Osteocyte (in vitro differentiated cells): ENCODE measurements around the gene MRPS11. TPM values are rescaled to one million over a fixed set of nuclear protein-coding genes. Genes with fewer than 3 reads are reported as not detected.
"Not testable (repeated sequence)": the region's sequence is repeated elsewhere in the genome, so short reads cannot be mapped to it uniquely, and the experiment has no call there.

ENCODE experiments used
- DNase-seq: peaks from one replicate; pipeline ENCODE4 v3.0.0; 2021; ENCODE audit warnings: mixed read lengths; ENCODE audit not compliant: unreplicated experiment; ENCODE audit errors: extremely low spot score
- H3K27ac Mint-ChIP-seq: one replicate; pipeline ENCODE4 v1.8.0; 2021; ENCODE audit warnings: mild to moderate bottlenecking, mixed read lengths; ENCODE audit not compliant: unreplicated experiment
- H3K27me3 Mint-ChIP-seq: one replicate; pipeline ENCODE4 v1.8.0; 2021; ENCODE audit warnings: mixed read lengths; ENCODE audit not compliant: unreplicated experiment
- H3K36me3 Mint-ChIP-seq: one replicate; pipeline ENCODE4 v1.8.0; 2021; ENCODE audit warnings: mixed read lengths; ENCODE audit not compliant: unreplicated experiment
- H3K4me1 Mint-ChIP-seq: one replicate; pipeline ENCODE4 v1.8.0; 2021; ENCODE audit warnings: mixed read lengths; ENCODE audit not compliant: unreplicated experiment
- H3K4me3 Mint-ChIP-seq: one replicate; pipeline ENCODE4 v1.8.0; 2021; ENCODE audit warnings: mild to moderate bottlenecking, moderate library complexity, mixed read lengths; ENCODE audit not compliant: unreplicated experiment
- H3K9me3 Mint-ChIP-seq: one replicate; pipeline ENCODE4 v1.8.0; 2021; ENCODE audit warnings: mixed read lengths; ENCODE audit not compliant: unreplicated experiment
- total RNA-seq: library from RNA; stranded (reverse); gene quantifications from 2 replicates; pipeline ENCODE4 v1.2.1, GENCODE V29; 2021
- TF ChIP-seq, protein P1 (sequence below): fragments of 200-600 bp; sonication (generic); IDR thresholded peaks from 2 replicates; pipeline ENCODE4 v1.5.0; 2021; ENCODE audit warnings: antibody characterized with exemption, mild to moderate bottlenecking, moderate library complexity

MRPS11 gene
- total RNA-seq, 1 donor from 2014 or later, result 41.9 TPM

DNA sequence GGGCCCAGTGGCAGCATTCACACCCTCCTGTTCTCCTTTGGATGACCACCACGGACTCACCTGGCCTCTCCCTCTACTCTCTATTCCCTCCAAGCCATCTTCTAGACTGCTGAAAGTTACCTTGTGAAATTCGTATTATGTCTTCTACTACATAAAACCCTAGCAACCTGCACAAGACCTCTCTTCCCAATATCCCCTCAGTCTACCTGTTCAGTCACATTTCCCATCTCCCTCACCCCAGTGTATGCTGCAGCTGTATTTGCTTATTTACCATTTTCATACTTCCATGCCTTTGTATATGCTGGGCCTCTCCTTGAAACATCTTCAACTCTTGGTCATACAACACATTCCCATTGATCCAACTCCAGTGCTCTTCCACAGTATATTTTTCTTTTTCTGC is 43.7 kb downstream of the MRPS11 start:
- peaks cover 36% of the 10 kb centered on the region for H3K36me3 Mint-ChIP-seq
- no peaks in the 10 kb centered on the region for H3K4me1 Mint-ChIP-seq
- H3K27ac Mint-ChIP-seq, result no peak overlapping the region
- H3K4me3 Mint-ChIP-seq, result no peak overlapping the region
- TF ChIP-seq, protein P1, sequence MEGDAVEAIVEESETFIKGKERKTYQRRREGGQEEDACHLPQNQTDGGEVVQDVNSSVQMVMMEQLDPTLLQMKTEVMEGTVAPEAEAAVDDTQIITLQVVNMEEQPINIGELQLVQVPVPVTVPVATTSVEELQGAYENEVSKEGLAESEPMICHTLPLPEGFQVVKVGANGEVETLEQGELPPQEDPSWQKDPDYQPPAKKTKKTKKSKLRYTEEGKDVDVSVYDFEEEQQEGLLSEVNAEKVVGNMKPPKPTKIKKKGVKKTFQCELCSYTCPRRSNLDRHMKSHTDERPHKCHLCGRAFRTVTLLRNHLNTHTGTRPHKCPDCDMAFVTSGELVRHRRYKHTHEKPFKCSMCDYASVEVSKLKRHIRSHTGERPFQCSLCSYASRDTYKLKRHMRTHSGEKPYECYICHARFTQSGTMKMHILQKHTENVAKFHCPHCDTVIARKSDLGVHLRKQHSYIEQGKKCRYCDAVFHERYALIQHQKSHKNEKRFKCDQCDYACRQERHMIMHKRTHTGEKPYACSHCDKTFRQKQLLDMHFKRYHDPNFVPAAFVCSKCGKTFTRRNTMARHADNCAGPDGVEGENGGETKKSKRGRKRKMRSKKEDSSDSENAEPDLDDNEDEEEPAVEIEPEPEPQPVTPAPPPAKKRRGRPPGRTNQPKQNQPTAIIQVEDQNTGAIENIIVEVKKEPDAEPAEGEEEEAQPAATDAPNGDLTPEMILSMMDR, result no peak
- no peak for DNase-seq
- H3K9me3 Mint-ChIP-seq, result no peaks in the 10 kb centered on the region
- no peaks in the 10 kb centered on the region for H3K27me3 Mint-ChIP-seq

DNA sequence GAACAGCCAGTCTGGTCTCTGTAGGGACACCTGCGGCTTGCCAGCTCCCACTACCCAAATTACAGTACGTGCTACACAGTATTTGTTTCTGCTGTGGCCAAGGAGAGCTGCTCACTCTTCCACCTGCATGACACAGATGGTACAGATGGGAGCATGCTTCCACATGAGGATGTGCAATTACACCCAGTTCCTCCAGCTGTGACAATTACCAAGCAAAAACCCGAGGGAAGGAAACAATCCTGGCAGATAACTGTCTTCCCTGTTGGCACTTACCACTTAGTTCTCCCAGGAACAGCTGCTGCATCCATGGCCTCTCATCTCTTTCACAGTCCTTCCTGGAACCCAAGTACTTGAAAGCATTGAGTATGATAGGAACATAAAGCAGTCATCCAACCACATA is 44.6 kb downstream of the MRPS11 start:
- H3K4me3 Mint-ChIP-seq, result no peak overlapping the region
- no peaks in the 10 kb centered on the region for H3K9me3 Mint-ChIP-seq
- no peaks in the 10 kb centered on the region for H3K27me3 Mint-ChIP-seq
- TF ChIP-seq, protein P1, result no peak
- no peak overlapping the region for H3K27ac Mint-ChIP-seq
- H3K36me3 Mint-ChIP-seq, result peaks cover 40% of the 10 kb centered on the region
- no peaks in the 10 kb centered on the region for H3K4me1 Mint-ChIP-seq
- DNase-seq, result no peak

DNA sequence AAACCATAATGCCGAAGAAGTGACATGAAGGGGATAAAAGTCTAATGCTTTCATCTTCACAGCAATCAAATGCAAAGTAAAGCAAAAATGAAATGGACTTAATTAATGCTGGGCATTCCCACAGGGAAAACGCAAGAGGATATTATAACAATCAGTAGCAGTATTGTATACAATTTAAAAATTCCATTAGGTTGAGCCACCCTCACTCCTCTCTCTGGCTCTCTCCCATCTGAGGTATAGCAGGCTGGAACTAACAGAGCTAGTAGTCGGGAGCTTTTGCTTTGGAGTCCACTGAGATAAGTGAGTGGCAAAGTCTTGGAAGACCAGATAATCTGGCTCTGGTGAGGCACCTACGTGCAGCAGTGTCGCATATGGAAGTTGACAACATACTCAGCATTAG is 45.1 kb downstream of the MRPS11 start:
- Mint-ChIP-seq H3K9me3 (no peaks in the 10 kb centered on the region), H3K27ac (no peak overlapping the region), H3K4me3 (no peak overlapping the region), H3K36me3 (peaks cover 36% of the 10 kb centered on the region), H3K27me3 (no peaks in the 10 kb centered on the region), H3K4me1 (no peaks in the 10 kb centered on the region)
- TF ChIP-seq, protein P1, result no peak
- DNase-seq, result no peak

DNA sequence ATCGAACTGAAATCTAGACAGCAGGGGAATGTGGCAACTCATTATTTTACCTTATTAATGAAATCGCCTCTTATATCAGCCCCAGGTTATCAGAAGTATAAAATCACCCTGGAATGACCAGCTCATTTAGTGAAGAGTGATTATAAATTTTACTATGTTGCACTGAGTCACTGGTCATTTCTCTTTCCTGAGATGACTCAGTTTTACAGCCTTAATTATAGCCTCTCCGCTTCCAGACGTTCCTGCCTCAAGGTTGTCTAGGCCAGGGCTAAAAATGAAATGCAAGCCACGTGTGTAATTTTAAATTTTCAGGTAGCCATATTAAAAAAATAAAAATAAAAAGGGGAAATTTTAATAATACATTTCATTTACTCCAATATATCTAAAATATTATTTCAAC is 45.7 kb downstream of the MRPS11 start:
- DNase-seq, result no peak
- Mint-ChIP-seq H3K27ac (no peak overlapping the region), H3K36me3 (peaks cover 37% of the 10 kb centered on the region), H3K4me1 (no peaks in the 10 kb centered on the region), H3K4me3 (no peak overlapping the region), H3K27me3 (no peaks in the 10 kb centered on the region), H3K9me3 (no peaks in the 10 kb centered on the region)
- TF ChIP-seq, protein P1, result no peak

DNA sequence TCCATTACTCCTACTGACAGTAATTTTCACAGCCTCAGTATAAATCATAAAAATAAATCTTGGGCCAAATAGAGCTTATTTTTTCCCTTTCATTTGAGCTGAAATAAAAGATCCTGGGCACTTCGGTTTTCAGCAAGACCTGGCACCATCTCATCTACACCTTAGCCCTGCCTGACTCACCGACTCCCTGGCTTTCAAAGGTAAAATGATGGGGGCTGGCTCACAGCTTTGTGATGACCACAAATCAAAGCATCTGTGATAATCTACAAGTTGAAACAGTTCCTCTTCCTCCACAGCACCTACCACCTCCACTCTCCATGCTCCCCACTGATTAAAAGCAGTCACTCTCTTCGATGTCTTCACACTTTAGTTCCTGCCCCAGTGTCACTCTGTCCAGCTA is 51.4 kb downstream of the MRPS11 start:
- no peaks in the 10 kb centered on the region for H3K9me3 Mint-ChIP-seq
- H3K27me3 Mint-ChIP-seq, result no peaks in the 10 kb centered on the region

DNA sequence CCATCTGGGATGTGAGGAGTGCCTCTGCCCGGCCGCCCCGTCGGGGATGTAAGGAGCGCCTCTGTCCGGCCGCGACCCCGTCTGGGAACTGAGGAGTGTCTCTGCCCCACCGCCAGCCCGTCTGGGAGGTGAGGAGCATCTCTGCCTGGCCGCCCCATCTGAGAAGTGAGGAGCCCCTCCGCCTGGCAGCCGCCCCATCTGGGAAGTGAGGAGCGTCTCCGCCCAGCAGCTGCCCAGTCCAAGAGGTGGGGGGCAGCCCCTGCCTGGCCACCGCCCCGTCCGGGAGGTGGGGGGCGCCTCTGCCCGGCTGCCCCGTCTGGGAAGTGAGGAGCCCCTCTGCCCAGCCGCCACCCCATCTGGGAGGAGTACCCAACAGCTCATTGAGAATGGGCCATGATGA is 56.6 kb downstream of the MRPS11 start:
- H3K4me1 Mint-ChIP-seq, H3K27me3 Mint-ChIP-seq, H3K4me3 Mint-ChIP-seq, DNase-seq, H3K27ac Mint-ChIP-seq, H3K9me3 Mint-ChIP-seq: not testable (repeated sequence)
- peaks cover 26% of the 10 kb centered on the region for H3K36me3 Mint-ChIP-seq

More for the DNA sequence above, 51.4 kb downstream of the MRPS11 start:
- Mint-ChIP-seq H3K4me1 (no peaks in the 10 kb centered on the region), H3K36me3 (peaks cover 18% of the 10 kb centered on the region), H3K4me3 (no peak overlapping the region), H3K27ac (no peak overlapping the region)
- DNase-seq, result no peak
- TF ChIP-seq, protein P1, result no peak
